HG02678 (cell line): ENCODE data around the gene ACAA2.
A peak's percentile ranks its signal among the peaks of the same experiment; 100 is the strongest.
"Not testable (repeated sequence)": the region's sequence is repeated elsewhere in the genome, so short reads cannot be mapped to it uniquely, and the experiment has no call there.

Experiments
- ATAC-seq: cut with Tn5 transposase; IDR thresholded peaks from one replicate; pipeline ENCODE4 v1.9.1; 2021; ENCODE audit warnings: mild to moderate bottlenecking, moderate library complexity; ENCODE audit not compliant: unreplicated experiment

The ACAA2 gene

DNA sequence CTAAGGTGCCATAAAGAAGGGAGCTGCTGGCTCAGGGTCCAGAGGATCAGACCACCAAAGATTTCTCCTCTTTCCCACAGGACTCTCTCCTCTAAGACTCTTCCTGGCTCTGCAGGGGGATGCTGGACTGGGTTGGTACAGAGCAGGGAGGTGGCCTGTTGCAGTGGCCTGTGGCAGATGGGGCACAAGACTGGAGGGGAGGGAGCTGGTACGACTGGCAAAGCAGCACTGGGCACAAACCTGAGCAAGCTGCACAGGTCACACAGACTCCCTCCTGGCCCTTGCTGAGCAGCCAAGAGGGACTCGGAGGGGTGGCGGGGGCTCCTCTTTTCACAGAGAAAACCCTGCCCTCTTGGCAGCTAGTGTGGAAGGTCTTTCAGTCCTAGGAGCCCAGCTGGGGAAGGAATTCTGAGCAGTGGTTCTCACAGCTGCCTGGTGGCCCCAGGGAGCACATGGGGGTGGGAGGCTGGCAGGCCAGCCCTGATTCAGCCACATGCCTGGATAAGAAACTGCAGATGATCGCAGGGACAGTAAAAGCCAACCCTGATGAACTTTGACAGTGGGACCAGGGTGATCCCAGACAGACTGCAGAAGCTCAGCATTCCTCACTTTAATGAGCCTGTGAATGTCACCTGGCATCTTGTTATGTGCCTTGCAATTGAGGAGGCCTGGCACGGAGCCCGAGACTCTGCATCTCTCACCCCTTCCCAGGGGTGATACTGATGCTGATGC is 32.5 kb upstream of the ACAA2 start:
- no peak for ATAC-seq

DNA sequence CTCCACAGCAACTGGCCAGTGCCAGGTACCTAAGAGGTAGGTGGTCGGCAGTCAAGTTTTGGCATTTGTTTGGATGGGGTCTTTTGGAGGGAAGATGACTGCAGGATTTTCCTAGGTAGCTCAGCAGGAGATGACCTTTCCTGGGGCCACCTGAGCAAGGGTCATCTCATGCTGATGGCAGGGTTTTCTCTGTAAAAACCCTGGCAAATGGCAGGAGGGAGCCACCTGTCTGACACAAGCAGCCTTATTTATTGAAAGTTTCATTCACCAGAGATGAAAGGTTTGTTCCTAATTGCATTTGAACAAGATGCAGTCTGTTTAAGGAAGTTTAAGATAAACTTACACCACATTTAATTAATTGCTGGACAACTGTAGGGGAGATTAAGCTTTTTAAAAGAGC is 31.6 kb upstream of the ACAA2 start:
- ATAC-seq: no peak

DNA sequence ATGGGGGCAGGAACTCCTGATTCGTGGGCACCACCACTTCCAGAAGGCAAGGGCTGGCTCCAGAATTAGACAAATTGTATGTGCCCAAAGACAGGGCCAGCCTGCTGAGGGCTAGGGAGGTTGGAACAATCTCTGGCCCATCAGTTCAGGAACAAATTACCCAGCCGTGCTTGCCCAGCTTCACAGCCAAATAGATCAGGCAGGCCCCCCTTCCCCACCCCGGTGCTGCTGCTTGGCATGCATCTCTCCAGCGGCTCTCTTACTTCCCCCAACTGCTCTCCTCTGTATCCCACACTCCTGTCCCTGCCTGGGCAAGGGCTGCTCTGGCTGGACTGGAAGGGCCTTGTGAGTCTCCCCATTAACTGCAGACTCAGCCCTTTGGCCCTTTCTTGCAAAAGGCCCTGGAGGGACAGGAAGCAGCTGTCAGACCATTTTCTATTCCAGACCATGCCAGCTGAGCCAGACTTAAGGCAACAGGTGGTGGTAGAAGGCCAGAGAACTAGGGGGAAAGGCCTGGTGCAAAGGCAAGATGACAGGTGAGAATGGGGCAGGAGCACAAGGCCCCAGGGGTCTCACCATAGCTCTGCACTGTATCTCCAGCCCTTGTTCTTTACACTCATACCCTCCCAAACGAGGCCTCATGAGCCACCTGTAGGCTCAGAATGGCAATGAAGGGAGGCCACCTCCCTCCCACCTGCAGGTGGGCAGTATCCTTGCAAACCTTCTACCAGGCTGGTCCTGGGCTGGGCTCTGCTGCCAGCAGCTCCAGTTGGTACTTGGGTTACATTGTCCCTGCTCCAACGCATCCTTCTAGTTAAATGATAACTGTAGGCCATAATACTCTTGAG is 30.7 kb upstream of the ACAA2 start:
- ATAC-seq: no peak

DNA sequence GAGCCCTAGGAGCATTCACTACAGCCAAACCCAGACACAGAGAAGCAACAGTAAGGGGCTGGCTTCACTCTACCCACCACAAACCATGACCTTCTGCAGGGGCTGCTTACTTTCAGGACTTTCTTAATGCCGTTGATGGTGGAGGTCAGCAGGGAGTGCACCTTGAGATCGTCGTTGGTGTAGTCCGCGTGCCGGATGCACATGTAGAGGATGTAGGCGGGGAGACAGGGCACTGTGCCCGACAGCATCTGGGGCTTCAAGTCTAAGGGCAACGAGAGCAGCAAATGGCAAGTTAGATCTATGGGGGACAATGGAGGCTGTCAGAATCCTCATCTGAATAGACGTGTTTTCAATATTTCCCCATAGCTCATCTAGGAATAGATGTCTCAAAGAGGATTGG is 29.8 kb upstream of the ACAA2 start:
- no peak for ATAC-seq

DNA sequence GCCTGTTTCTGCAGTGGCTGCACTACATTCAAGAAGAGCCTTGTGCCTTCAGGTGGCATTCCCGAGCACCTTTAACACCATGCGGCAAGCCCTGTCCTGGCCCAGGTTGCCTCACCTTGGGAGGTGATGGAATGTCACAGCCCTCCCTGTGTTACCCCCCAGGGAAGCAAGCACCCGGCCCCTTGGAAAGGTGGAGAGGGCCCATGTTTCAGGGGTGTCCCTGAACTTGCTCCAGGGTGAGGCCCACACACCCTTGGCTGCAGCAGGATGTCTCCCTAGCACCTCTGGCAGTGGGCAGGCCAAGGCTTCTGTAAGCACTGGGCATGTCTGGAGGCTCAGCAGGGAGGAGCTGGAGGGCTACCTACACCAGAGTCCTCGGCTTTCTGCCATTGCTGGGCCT is 29.3 kb upstream of the ACAA2 start:
- ATAC-seq: no peak

DNA sequence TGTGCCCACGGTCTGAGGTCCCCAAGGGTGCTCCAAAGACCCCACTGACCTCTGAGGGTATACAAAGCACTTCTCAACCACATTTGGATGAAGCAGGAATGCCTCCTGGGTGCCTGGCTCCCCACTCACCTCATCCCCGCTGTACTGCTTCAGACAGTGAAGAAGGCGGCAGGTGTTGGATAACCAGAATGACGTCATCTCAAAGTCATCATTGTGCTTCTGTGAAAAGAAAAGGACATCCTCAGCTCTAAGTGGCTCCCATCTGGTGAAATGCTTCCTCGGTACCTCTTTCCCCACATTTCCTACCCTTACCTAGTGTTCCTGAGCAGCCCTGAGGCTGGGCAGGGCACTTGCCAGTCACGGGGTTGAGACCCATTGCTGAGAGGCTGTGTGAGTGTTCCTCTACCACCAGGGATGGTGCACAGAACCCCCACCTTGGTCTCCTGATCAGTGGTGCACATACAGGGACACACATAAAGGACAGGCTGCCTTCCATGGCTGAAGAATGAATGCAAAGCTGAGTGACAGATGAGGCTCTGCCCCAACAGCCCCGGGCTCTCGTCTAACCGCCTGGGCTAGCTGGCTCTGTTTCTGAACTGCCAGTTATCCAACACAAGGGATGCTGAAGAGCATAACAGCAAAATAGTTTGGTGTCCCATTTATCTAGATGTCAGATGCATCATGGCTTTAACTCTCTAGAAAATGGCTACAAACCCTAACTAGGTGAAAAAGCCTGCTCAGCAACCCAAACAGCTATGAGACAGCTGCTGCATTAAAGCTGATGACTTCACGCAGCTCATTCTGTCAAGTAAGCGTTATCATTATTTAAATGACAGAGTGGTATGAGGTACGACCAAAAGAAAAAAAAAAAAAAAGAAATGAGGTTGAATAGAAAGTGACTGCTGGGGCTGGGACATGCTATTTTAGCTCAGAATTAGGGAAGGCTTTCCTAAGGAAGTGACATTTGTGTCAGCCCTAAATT is 28.2 kb upstream of the ACAA2 start:
- no peak for ATAC-seq

DNA sequence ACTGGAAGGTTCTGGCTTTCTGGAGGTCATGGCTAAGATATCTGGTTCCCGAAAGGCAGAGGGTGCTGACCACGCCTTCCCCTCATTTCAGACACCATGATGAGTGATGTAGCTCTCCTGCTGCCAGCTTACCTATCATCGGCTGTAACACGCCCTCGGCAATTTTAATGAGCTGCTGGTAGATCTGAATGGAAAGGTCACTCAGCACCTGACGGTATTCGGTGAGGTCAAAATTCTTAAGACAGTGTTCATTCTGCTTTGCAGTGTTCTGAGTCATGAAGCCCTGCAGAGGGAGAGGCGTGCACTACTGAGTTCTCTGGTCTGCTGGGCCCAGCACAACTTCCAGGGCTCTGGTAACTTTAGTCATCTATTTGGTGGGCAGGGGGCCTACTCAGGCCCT is 25.7 kb upstream of the ACAA2 start:
- ATAC-seq: no peak

DNA sequence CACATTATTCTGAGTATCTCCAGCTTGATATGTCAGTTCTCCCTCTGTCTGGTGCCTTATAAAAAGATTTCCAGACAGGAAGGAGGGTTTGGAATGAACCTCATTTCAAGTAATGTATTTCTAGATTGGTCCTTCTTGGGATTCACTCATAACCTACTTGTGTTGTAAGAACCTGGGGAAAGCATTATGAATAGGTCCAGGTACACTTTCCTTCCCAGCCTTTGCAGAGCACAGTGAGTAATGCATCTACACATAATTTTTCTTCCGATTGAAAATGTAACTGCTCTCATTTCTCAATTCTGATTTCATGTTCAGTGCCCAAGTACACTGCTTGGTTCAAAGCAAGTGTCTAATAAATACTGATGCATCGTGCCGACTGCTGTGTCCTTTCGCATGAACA is 25.0 kb upstream of the ACAA2 start:
- no peak for ATAC-seq

DNA sequence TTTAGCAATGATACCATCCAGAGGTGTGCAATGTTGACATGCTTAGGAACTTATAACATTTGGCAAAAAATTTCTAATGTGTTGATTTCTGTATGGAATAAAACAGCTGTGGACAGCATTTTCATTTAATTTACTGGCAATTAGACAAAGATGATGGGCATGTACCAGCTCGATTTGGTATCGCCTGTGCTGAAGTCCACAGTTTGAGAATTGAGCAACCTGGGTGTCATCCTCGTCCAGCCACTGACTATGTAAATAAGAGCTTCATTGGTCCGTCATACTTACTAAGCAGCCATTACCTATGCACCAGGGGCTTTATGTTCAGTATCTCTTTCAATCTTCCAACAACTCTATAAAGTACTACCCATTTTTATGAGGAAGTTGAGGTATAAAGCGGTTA is 24.6 kb upstream of the ACAA2 start:
- no peak for ATAC-seq

DNA sequence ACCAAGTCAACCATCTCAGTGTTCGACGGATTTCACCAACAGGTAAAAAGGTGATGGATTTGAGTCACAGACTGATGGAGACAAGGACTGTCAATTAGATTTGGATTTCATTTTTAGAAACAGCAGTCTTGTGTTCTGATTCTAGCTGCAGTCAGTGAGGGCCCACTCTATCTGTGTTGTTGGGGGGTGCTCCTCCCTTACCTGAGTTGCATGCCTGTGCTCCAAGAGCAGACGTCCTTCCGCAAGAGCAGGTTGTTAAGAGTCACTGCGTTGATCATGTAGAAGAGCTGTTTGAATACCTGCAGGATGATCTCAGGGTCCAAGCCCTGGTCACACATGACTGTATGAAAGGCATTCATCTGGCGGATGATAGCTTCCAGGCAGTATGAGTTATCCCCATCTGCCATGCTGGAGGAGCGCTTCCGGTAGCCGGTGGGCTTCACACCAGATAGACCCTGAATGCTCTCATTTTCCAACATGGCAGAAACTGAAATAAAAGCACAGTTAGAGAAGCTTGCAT is 24.0 kb upstream of the ACAA2 start:
- ATAC-seq: not testable (repeated sequence)

DNA sequence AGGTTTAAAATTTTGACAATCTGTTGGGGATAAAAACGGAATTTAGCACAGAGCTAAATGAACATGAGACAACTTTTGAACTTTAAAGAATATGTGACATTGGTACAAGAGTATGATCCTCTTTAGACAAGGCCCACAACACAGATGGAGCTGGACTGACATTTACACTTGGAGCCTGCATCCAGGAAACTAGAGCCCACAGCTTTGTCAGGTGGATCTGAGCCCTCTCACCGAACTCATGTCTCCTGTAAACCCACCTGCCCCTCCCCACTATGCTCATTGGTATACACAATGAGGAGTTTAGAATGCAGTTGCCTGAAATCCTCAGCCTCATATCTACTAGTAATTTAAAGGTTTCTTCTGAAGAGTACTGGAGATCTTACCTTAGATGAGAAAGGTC is 22.1 kb upstream of the ACAA2 start:
- ATAC-seq: no peak

DNA sequence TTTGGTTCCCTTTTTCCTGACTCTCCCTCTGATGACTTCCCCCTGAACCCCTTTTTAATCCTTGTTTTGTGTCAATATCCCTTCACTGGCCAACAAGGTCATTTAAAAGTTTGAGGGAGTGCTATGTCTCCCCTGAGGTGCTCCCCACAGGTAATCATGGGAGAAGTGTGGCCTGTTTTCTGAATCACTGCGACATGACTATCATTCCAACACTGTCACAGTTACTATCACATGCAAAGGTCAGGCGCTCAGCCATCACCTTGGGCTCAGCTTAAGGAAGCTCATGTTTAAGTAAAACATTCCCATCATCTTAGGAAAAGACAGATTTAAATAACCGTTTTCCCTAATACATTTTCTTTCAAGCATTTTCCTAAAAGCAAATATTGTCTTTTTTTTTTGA is 20.9 kb upstream of the ACAA2 start:
- no peak for ATAC-seq

DNA sequence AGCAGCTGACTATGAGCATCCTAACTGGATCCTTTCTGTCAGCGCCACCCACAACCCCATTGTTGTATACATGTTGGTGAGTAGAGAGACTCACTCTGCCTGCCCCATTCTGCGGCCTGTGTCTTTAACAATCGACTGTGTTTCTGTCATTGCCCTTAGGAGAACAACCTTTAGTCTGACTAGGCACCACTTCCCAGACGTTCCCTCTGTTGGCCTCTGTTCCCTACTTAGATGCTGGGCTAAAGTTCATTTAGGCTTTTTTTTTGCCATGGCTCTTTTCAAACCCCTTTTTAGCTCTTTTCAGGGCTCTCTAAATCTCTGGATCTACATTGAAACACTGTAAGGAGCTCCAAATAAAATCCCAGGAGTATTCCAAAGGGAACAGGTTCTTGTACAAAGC is 20.5 kb upstream of the ACAA2 start:
- ATAC-seq: no peak

DNA sequence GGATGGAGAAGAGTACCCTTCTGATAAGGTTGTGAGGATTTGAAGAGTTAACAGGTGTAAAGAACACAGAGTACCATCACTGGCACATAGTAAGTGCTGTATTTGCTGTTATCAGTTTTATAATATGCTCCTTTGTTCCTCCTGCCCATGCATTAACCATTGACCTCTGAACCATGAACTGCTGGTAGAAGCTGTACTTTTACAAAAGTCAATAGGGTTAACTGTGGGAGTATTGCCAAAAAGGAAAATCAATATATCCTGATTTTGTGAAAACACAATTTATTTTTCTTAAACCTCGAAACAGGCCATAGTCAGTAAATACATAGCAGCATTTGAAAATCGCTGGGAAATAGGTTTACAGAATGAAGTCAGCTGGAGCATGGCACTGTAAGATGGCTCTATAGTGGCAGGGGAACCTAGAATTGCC is 18.9 kb upstream of the ACAA2 start:
- no peak for ATAC-seq

DNA sequence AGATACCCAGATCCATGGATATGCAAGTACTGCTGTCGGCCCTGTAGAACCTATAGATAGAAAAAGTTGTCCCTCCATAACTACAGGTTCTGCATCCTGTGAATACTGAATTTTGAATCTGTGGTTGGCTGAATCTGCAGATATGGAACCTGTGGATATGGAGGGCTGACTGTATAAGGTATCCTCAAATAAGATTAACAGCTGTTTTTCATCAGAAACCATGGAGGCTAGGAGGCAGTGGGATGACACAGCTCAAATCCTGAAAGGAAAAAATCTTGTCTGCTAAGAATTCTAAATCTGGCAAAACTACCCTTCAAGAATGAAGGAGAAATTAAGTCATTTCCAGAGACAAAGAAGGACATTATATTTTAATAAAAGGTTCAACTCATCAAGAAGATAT is 14.7 kb upstream of the ACAA2 start:
- ATAC-seq: no peak

DNA sequence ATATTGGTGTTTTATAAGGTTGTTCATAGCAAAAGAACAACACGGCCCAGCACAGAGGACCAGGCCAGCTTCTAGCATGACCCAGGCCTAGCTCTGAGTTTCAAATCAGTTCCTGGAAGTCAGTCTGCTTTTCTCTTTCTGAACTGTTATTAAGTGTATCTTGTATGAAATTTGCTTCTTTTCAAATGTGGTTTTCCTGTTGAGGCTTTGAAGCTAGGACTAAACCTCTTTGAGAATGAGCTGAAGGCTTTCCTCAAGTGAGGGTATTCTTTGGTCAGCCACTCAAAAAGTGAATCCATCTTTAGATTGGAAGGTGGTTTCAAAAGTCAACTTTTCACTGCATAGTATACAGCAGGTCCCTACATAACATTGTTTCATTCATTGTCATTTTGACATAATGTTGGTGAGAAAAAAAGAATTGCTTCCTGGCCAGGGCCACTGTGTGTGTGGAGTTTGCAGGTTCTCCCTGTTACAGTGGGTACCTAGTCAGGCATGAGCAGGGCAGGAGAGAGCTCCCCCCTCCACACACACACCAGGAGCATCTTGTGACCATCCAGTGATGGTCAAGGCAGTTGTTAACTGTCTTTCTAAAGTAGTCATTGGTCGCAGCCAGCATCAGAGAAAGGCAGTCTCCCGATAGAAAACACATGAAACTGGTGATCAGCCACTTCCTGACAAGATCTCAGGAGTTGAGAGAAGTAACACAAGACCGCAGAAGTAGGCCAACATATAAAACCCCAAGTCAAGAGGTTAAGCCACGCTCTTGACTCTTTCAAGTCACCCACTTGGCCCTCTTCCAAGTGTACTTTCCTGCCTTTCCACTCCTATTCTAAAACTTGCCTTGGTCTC is 6.7 kb upstream of the ACAA2 start:
- peak; percentile 62 for ATAC-seq

DNA sequence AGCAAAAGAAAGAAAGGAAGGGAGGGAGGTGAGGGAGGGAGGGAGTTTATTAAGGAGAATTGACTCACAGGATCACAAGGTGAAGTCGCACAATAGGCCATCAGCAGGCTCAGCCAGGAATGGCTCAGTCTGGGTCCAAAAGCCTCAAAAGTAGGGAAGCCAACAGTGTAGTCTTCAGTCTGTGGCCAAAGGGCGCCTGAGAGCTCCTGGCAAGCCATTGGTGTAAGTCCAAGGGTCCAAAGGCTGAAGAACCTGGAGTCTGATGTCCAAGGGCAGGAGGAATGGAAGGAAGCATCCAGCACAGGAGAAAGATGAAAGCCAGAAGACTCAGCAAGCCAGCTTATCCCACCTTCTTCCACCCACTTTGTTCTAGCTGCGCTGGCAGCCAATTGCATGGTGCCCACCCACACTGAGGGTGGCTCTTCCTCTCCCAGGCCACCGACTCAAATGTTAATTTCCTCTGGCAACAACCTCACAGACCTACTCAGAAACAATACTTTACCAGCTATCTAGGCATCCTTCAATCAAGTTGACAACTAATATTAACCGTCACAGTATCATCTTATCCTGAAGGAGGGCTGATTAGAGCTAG is 5.8 kb upstream of the ACAA2 start:
- ATAC-seq: no peak

DNA sequence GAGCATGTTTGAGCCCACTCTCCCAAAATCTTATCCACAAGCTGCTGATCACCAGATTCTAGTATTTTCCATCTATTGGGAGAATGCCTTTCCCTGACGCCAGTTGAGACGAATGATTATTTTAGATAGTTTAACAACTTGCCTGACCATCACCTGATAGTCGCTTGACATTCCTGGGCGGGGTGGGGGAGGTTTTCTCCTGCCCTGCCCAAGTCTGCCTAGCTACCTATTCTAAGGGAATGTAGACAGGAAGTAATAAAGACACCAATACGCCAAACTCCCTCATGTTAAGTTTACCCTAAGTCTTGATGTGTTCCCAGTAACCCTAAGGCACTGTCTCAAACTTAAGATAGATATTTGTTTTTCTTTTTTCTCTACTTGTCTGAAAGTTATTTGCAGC is 4.6 kb upstream of the ACAA2 start:
- no peak for ATAC-seq

DNA sequence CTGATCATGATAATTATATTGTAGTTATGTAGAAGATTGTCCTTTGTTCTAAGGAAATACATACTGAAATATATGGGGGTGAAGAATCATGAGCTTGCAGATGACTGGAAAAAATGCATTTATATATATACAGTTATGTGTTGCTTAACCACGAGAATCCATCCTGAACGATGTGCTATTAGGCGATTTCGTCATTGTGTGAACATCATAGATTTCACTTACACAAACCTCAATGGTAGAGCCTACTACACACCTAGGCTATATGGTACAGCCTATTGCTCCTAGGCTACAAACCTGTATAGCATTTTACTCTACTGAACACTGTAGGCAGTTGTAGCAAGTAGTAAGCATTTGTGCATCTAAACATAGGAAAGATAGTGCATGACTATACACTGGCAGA is 2.6 kb upstream of the ACAA2 start:
- ATAC-seq: no peak

DNA sequence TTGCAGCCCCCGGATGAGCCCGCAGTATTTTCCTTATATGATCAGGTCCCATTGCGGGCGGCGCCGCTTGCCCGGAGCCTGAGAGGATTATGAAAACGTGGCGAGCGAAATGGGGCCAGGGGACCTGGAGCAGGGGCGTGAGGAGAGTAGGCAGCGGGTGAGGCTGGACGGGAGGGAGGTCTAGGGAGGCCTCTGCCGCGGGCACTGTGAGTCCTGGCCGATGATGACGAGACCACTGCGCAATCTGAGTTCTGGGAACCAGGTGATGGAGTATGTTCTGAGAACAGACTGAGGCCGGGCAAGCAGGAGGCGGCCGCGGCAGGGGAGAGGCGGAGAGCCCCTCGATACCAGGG is 790 bp upstream of the ACAA2 start:
- ATAC-seq: peak; percentile 25
